B cell (primary cell): Measurements from ENCODE around the gene OPA1. TPM values are rescaled to one million over a fixed set of nuclear protein-coding genes. Genes with fewer than 3 reads are reported as not detected.

ENCODE experiments used
- ATAC-seq: fragments of 200-7000 bp; cut with Tn5 transposase; one replicate; pipeline ENCODE4 v1.10.0; 2021; ENCODE audit warnings: low read depth, mild to moderate bottlenecking, moderate number of reproducible peaks, moderate library complexity
- CTCF ChIA-PET: fragments of 350-600 bp; sonication (Branson Sonifier 250); formaldehyde crosslinking; loops from one replicate; lab custom pipeline; 2021; ENCODE audit warnings: antibody characterized with exemption, inconsistent platforms; lab: Charles Lee
- POLR2A ChIA-PET: fragments of 350-600 bp; sonication (Branson Sonifier 250); formaldehyde crosslinking; loops from one replicate; lab custom pipeline; 2021; ENCODE audit warnings: antibody characterized with exemption; lab: Charles Lee
- DNase-seq: peaks from one replicate; pipeline ENCODE4 v3.0.0; 2013
- H2AFZ ChIP-seq: 2 replicates; pipeline ENCODE4 v1.6.1; 2012; ENCODE audit warnings: mild to moderate bottlenecking, low read depth, low read length; ENCODE audit not compliant: insufficient read depth, poor library complexity, severe bottlenecking
- H3K27ac ChIP-seq, 2 donors: 1 replicate in 1 of 2; 2 replicates in 1 of 2; pipeline ENCODE4 v1.5.1; 2012 to 2013; ENCODE audit warnings: low read length in 2 of 2, mild to moderate bottlenecking in 2 of 2, moderate library complexity in 1 of 2
- H3K27me3 ChIP-seq, 4 experiments: fragments of 200-600 bp in 1 of 4; sonication (generic) in 1 of 4; replicated peaks in 1 of 4; 1 replicate in 2 of 4; 2 replicates in 2 of 4; pipeline versions ENCODE4 v1.6.1 to v1.7.0; 2013 to 2016; ENCODE audit warnings: low read length in 3 of 4, mild to moderate bottlenecking in 2 of 4, mixed read lengths in 1 of 4, moderate library complexity in 1 of 4; ENCODE audit not compliant: insufficient read depth in 4 of 4, control insufficient read depth in 3 of 4; ENCODE audit errors: control extremely low read depth in 1 of 4
- H3K36me3 ChIP-seq, 2 experiments: replicated peaks in 1 of 2; 1 replicate in 1 of 2; 2 replicates in 1 of 2; pipeline versions ENCODE4 v1.6.1 to v1.7.1; 2013; ENCODE audit warnings: low read length in 1 of 2; ENCODE audit not compliant: insufficient read depth in 2 of 2, control insufficient read depth in 1 of 2; ENCODE audit errors: control extremely low read depth in 1 of 2, extremely low read depth in 1 of 2
- H3K4me1 ChIP-seq, 2 donors: fragments of 200-600 bp in 1 of 2; sonication (generic) in 1 of 2; 1 replicate in 1 of 2; 2 replicates in 1 of 2; pipeline versions ENCODE4 v1.5.1 to v1.6.1; 2013 to 2017; ENCODE audit warnings: low read length in 2 of 2; ENCODE audit not compliant: control insufficient read depth in 2 of 2, insufficient read depth in 2 of 2
- H3K4me2 ChIP-seq: replicated peaks from 2 replicates; pipeline ENCODE3; 2012; ENCODE audit warnings: mild to moderate bottlenecking, low read depth, low read length; ENCODE audit not compliant: poor library complexity, severe bottlenecking
- H3K4me3 ChIP-seq, 5 experiments: fragments of 200-600 bp in 1 of 5; sonication (generic) in 1 of 5; 1 replicate in 3 of 5; 2 replicates in 2 of 5; pipeline versions ENCODE4 v1.5.1 to v1.7.0; 2011 to 2016; ENCODE audit warnings: low read length in 4 of 5, mild to moderate bottlenecking in 4 of 5, low read depth in 2 of 5, control low read depth in 1 of 5, moderate library complexity in 1 of 5; ENCODE audit not compliant: insufficient read depth in 1 of 5; ENCODE audit errors: control extremely low read depth in 1 of 5, extremely low read depth in 1 of 5
- H3K79me2 ChIP-seq: fragments of 200-600 bp; sonication (generic); one replicate; pipeline ENCODE4 v1.6.0; 2016; ENCODE audit warnings: low read length; ENCODE audit not compliant: control insufficient read depth, insufficient read depth
- H3K9ac ChIP-seq: fragments of 200-600 bp; sonication (generic); 2 replicates; pipeline ENCODE4 v1.6.1; 2017; ENCODE audit warnings: mild to moderate bottlenecking, low read length, moderate library complexity
- H3K9me3 ChIP-seq, 3 donors: one replicate each; pipeline versions ENCODE4 v1.6.1 to v1.7.1; 2013; ENCODE audit warnings: low read length in 2 of 3; ENCODE audit not compliant: control insufficient read depth in 2 of 3, insufficient read depth in 1 of 3; ENCODE audit errors: control extremely low read depth in 1 of 3
- H4K20me1 ChIP-seq: 2 replicates; pipeline ENCODE4 v1.6.0; 2012; ENCODE audit warnings: mild to moderate bottlenecking, low read length; ENCODE audit not compliant: insufficient read depth, control insufficient read depth, poor library complexity, severe bottlenecking
- H3K27ac Mint-ChIP-seq: one replicate; pipeline ENCODE4 v1.8.0; 2021; ENCODE audit warnings: mixed read lengths
- H3K27me3 Mint-ChIP-seq: one replicate; pipeline ENCODE4 v1.8.0; 2021; ENCODE audit warnings: mixed read lengths
- H3K4me1 Mint-ChIP-seq: one replicate; pipeline ENCODE4 v1.8.0; 2021; ENCODE audit warnings: mixed read lengths
- H3K4me3 Mint-ChIP-seq: one replicate; pipeline ENCODE4 v1.8.0; 2021; ENCODE audit warnings: mixed read lengths
- H3K9me3 Mint-ChIP-seq: one replicate; pipeline ENCODE4 v1.8.0; 2022; ENCODE audit warnings: mixed read lengths; ENCODE audit not compliant: insufficient read depth
- CTCF ChIP-seq: fragments of 200-600 bp; IDR thresholded peaks from one replicate; pipeline ENCODE4 v1.8.0; 2022; ENCODE audit warnings: antibody characterized with exemption, mild to moderate bottlenecking
- EZH2 ChIP-seq: IDR thresholded peaks from 2 replicates; pipeline ENCODE4 v1.6.1; 2012; ENCODE audit warnings: borderline replicate concordance, low read depth, mild to moderate bottlenecking, moderate library complexity, low read length; ENCODE audit not compliant: insufficient read depth, poor library complexity, severe bottlenecking
- whole genome bisulfite sequencing: methylation state at CpG from one replicate; pipeline ENCODE4 v1.1.5; 2013; ENCODE audit warnings: missing lambda C conversion rate; ENCODE audit not compliant: insufficient coverage; 5-methylcytosine and 5-hydroxymethylcytosine counted together
- intact Hi-C: fragments of 100-400 bp; cut with micrococcal nuclease; formaldehyde crosslinking; loops from one replicate; pipeline ENCODE4 v1.10.0; 2022
- polyA plus RNA-seq: library from polyadenylated mRNA; depleted of rRNA; stranded (reverse); fragments of >200 nt; gene quantifications from 2 replicates; pipeline ENCODE4 v1.2.3, GENCODE V29; 2012
- total RNA-seq, 2 donors: library from RNA; stranded (reverse); fragments of 120-200 nt in 1 of 2; gene quantifications; 1 replicate in 1 of 2; 2 replicates in 1 of 2; pipeline versions ENCODE4 v1.2.3 to v1.2.4, GENCODE V29; 2013 to 2022

Gene OPA1
- total and polyA plus RNA-seq, 2 donors (not counting 1 experiment from before 2014, with no cell fraction given) = 9.1 to 62.8 TPM

GRCh38 chr3:193617628-193618027, 24.6 kb downstream of the OPA1 start:
- DNase-seq = no peak
- no peak overlapping the region for H3K4me3 ChIP-seq
- peaks cover 13% of the 10 kb centered on the region for H3K79me2 ChIP-seq
- H3K9me3 ChIP-seq = peaks cover 0 to 2% (median 0%) of the 10 kb centered on the region in 3 donors
- no peak overlapping the region for H3K27ac ChIP-seq
- peaks cover 14% of the 10 kb centered on the region for H4K20me1 ChIP-seq
- ChIA-PET POLR2A (no interaction called here), CTCF (interaction anchor here (1.3 kb wide), 1 partner anchor 9 kb away, joined by 3 read pairs; no protein-coding TSS in a partner anchor)
- Mint-ChIP-seq H3K4me1 (peaks cover 14% of the 10 kb centered on the region), H3K27me3 (no peaks in the 10 kb centered on the region), H3K4me3 (no peak overlapping the region), H3K9me3 (no peaks in the 10 kb centered on the region), H3K27ac (no peak overlapping the region)
- no peak overlapping the region for H3K4me2 ChIP-seq
- H3K27me3 ChIP-seq = no peaks in the 10 kb centered on the region
- TF ChIP-seq EZH2 (no peak), CTCF (no peak)
- no CpG with 5 or more reads among the region's 1 CpG for WGBS
- no peak overlapping the region for H3K9ac ChIP-seq
- H3K36me3 ChIP-seq = peaks cover 4 to 54% of the 10 kb centered on the region in 2 experiments
- no peak for ATAC-seq
- peaks cover 4 to 6% of the 10 kb centered on the region in 2 donors for H3K4me1 ChIP-seq
- no peak overlapping the region for H2AFZ ChIP-seq
- intact Hi-C loops = no loop called here

GRCh38 chr3:193620057-193620456, 27.0 kb downstream of the OPA1 start:
- no peak overlapping the region for H3K27ac ChIP-seq
- no peak for TF ChIP-seq CTCF
- no peak for TF ChIP-seq EZH2
- Mint-ChIP-seq H3K4me1 (no peaks in the 10 kb centered on the region), H3K4me3 (no peak overlapping the region), H3K27me3 (no peaks in the 10 kb centered on the region), H3K9me3 (no peaks in the 10 kb centered on the region), H3K27ac (no peak overlapping the region)
- no peaks in the 10 kb centered on the region for H3K79me2 ChIP-seq
- H2AFZ ChIP-seq = no peak overlapping the region
- ChIA-PET POLR2A (no interaction called here), CTCF (interaction anchor here (0.6 to 1.1 kb wide), 2 partner anchors 17 to 158 kb away, joined by 3 read pairs; no protein-coding TSS in a partner anchor)
- no peaks in the 10 kb centered on the region for H3K4me1 ChIP-seq
- intact Hi-C loops = no loop called here
- H3K9ac ChIP-seq = no peak overlapping the region
- DNase-seq = no peak
- H3K9me3 ChIP-seq = no peaks in the 10 kb centered on the region
- H3K4me2 ChIP-seq = no peak overlapping the region
- no peaks in the 10 kb centered on the region for H3K27me3 ChIP-seq
- ATAC-seq = no peak
- H3K4me3 ChIP-seq = no peak overlapping the region
- no peaks in the 10 kb centered on the region for H4K20me1 ChIP-seq
- peaks cover 2 to 51% of the 10 kb centered on the region in 2 experiments for H3K36me3 ChIP-seq
- no CpG with 5 or more reads among the region's 1 CpG for WGBS
